ENCODE data around the gene CENPQ. TPM values are rescaled to one million over a fixed set of nuclear protein-coding genes. Genes with fewer than 3 reads are reported as not detected.
A peak's percentile ranks its signal among the peaks of the same experiment; 100 is the strongest.

CENPQ gene
- total RNA-seq: 6.3 TPM
- polyA plus RNA-seq (ENCODE audit: insufficient read depth in 1 of 8, insufficient read length in 8 of 8, low replicate concordance in 1 of 8): 10 to 100 TPM in 2 of 8 donors, 1 to 10 TPM in 6; 6.4 to 10.6 (median 8.2) TPM
- long read RNA-seq, donor 1: 0 reads
- long read RNA-seq, donor 2: 0 reads
- long read RNA-seq, donor 3, partial matches to known transcripts: 0 of 2 reads
- long read RNA-seq, donor 3, other reads (novel, unspliced or antisense): 0 of 2 reads
- long read RNA-seq, donor 4: 0 reads
- long read RNA-seq, donor 5, partial matches to known transcripts: 0 of 2 reads
- long read RNA-seq, donor 5, other reads (novel, unspliced or antisense): 0 of 2 reads
- long read RNA-seq, donor 6, partial matches to known transcripts: 0 of 2 reads
- long read RNA-seq, donor 6, other reads (novel, unspliced or antisense): 0 of 2 reads
- long read RNA-seq, donor 7, partial matches to known transcripts: 0 of 3 reads
- long read RNA-seq, donor 7, other reads (novel, unspliced or antisense): 0 of 3 reads
- long read RNA-seq, donor 8: 0 reads
- long read RNA-seq, donor 9: 0 reads
- long read RNA-seq, donor 10, partial matches to known transcripts: 0 of 1 reads
- long read RNA-seq, donor 10, other reads (novel, unspliced or antisense): 0 of 1 reads
- long read RNA-seq, donor 11: 0 reads

DNA sequence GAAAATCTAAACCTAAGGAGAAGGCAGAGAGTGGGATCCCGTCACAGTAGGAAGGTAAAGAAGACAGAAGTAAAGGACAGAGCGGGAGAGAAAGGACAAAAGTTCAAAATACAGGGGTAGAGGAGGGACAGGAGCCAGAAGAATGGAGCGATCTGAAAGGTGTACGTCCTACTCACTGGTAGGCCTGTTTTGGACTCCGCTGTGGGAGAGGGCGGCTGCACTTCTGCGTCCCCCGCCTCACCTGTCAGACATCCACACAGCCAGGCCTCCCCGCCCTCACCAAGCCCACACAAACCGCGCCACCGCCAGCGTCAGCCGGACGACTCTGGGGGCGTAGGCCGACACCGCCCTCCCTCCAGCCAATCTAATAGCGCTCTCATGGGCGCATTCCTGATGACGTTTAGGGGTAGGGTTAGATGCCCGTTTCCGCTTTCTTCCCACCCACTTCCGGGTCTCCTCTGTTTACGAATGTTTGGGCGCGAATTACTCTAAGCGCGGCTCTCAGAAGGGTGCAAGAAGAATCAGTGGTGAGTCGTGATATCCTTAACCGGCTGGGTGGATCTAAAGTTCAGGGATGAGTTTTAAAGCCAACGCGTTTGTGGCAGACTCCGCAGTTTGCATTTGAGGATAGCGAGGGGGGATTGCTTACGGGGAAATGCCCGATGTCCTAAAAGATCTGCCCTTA, at the start of gene CENPQ, which contains the start of gene MMUT:
Gene CENPQ (plus strand): TSS at position 444 of the 685 bp plus-strand sequence. CDS start 6,807 bp downstream, outside the sequence.
Gene MMUT (minus strand): TSS at position 327 of the 685 bp plus-strand sequence. CDS start 3,787 bp downstream, outside the sequence.
- Histone ChIP-seq H3K36me3 (ENCODE audit: control insufficient read depth, insufficient read depth, low read length) (peaks cover 4% of the 10 kb centered on the region), H3K4me3 (ENCODE audit: low read length) (peak within 1 kb of the TSS; percentile 75), H3K4me1 (ENCODE audit: control insufficient read depth, insufficient read depth, low read length) (peaks cover 6% of the 10 kb centered on the region), H3K9me3 (replicated peaks; ENCODE audit: control insufficient read depth, low read depth, low read length) (no peaks in the 10 kb centered on the region), H3K27ac (ENCODE audit: low read length) (peak within 1 kb of the TSS; percentile 79), H3K27me3 (ENCODE audit: control insufficient read depth, insufficient read depth, low read length) (no peaks in the 10 kb centered on the region)
- peak; percentile 99 for DNase-seq
- 2% methylated on average over 8 of the region's 37 CpGs for WGBS (ENCODE audit: insufficient coverage)

DNA sequence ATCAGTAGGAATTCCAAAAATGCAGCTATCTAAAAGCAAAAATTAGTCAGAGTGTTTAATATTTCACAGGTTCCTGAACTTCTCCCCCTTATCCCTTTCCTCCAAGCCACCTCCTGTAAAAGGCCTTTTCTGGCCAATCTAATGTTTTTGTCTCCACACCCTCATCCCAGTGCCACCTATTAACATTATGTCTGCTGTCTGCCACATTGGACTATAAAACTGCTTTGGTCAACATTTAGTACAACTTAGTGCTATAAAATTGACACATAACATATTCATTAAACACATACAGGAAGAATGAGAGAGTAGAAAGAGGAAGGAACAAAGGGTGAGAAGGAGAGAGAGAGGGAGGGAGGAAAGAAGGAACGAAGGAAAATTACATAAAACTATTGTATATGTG, 47.8 kb upstream of the CENPQ start:
- DNase-seq: no peak
- WGBS (ENCODE audit: insufficient coverage): no CpG with 5 or more reads among the region's 1 CpG
- Histone ChIP-seq H3K4me1 (ENCODE audit: control insufficient read depth, insufficient read depth, low read length) (no peaks in the 10 kb centered on the region), H3K27ac (ENCODE audit: low read length) (no peak overlapping the region), H3K4me3 (ENCODE audit: low read length) (no peak overlapping the region), H3K9me3 (replicated peaks; ENCODE audit: control insufficient read depth, low read depth, low read length) (no peaks in the 10 kb centered on the region), H3K27me3 (ENCODE audit: control insufficient read depth, insufficient read depth, low read length) (no peaks in the 10 kb centered on the region), H3K36me3 (ENCODE audit: control insufficient read depth, insufficient read depth, low read length) (no peaks in the 10 kb centered on the region)

- no peaks in the 10 kb centered on the region for H3K27me3 ChIP-seq (ENCODE audit: control insufficient read depth, insufficient read depth, low read length)
- H3K9me3 ChIP-seq (replicated peaks; ENCODE audit: control insufficient read depth, low read depth, low read length): no peaks in the 10 kb centered on the region
- no peak overlapping the region for H3K4me3 ChIP-seq (ENCODE audit: low read length)
- 83% methylated on average over 2 of the region's 4 CpGs for WGBS (ENCODE audit: insufficient coverage)
- H3K27ac ChIP-seq (ENCODE audit: low read length): no peak overlapping the region
- DNase-seq: no peak
- no peaks in the 10 kb centered on the region for H3K36me3 ChIP-seq (ENCODE audit: control insufficient read depth, insufficient read depth, low read length)
- no peaks in the 10 kb centered on the region for H3K4me1 ChIP-seq (ENCODE audit: control insufficient read depth, insufficient read depth, low read length)
Measured at GRCh38 chr6:49416195-49416594, 47.0 kb upstream of the CENPQ start.

- Histone ChIP-seq H3K27ac (ENCODE audit: low read length) (no peak overlapping the region), H3K4me3 (ENCODE audit: low read length) (no peak overlapping the region), H3K27me3 (ENCODE audit: control insufficient read depth, insufficient read depth, low read length) (no peaks in the 10 kb centered on the region), H3K4me1 (ENCODE audit: control insufficient read depth, insufficient read depth, low read length) (no peaks in the 10 kb centered on the region), H3K9me3 (replicated peaks; ENCODE audit: control insufficient read depth, low read depth, low read length) (no peaks in the 10 kb centered on the region), H3K36me3 (ENCODE audit: control insufficient read depth, insufficient read depth, low read length) (no peaks in the 10 kb centered on the region)
- peak; percentile 15 for DNase-seq
- WGBS (ENCODE audit: insufficient coverage): no CpG with 5 or more reads among the region's 1 CpG
Measured at GRCh38 chr6:49423817-49424216, 39.4 kb upstream of the CENPQ start.

DNA sequence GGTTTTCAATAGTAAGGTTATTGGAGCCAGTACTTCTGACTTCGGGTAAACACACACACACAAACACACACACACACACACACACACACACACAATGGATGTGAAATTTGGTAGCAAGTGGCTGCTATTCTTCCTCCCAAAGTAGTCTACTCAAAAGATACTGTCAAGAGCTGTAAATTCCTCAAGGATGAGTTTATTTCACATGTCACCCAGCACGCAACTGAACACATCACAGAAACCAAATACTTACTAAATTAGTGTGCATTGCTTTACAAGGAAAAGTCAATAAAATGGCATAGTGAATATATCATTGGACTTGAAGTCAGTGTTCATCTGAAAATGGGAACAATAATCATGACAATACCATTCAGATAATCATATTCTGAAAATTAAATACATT, 33.0 kb upstream of the CENPQ start:
- Histone ChIP-seq H3K4me1 (ENCODE audit: control insufficient read depth, insufficient read depth, low read length) (no peaks in the 10 kb centered on the region), H3K4me3 (ENCODE audit: low read length) (no peak overlapping the region), H3K27me3 (ENCODE audit: control insufficient read depth, insufficient read depth, low read length) (no peaks in the 10 kb centered on the region), H3K36me3 (ENCODE audit: control insufficient read depth, insufficient read depth, low read length) (peaks cover 9% of the 10 kb centered on the region), H3K9me3 (replicated peaks; ENCODE audit: control insufficient read depth, low read depth, low read length) (no peaks in the 10 kb centered on the region), H3K27ac (ENCODE audit: low read length) (no peak overlapping the region)
- no peak for DNase-seq
- no CpG with 5 or more reads among the region's 2 CpGs for WGBS (ENCODE audit: insufficient coverage)

GRCh38 chr6:49430866-49431265, 32.3 kb upstream of the CENPQ start:
- WGBS (ENCODE audit: insufficient coverage): no CpG with 5 or more reads among the region's 1 CpG
- H3K9me3 ChIP-seq (replicated peaks; ENCODE audit: control insufficient read depth, low read depth, low read length): no peaks in the 10 kb centered on the region
- DNase-seq: peak; percentile 4
- no peak overlapping the region for H3K27ac ChIP-seq (ENCODE audit: low read length)
- H3K27me3 ChIP-seq (ENCODE audit: control insufficient read depth, insufficient read depth, low read length): no peaks in the 10 kb centered on the region
- peaks cover 11% of the 10 kb centered on the region for H3K36me3 ChIP-seq (ENCODE audit: control insufficient read depth, insufficient read depth, low read length)
- no peak overlapping the region for H3K4me3 ChIP-seq (ENCODE audit: low read length)
- H3K4me1 ChIP-seq (ENCODE audit: control insufficient read depth, insufficient read depth, low read length): no peaks in the 10 kb centered on the region

- Histone ChIP-seq H3K27ac (ENCODE audit: low read length) (no peak overlapping the region), H3K4me1 (ENCODE audit: control insufficient read depth, insufficient read depth, low read length) (no peaks in the 10 kb centered on the region), H3K4me3 (ENCODE audit: low read length) (no peak overlapping the region), H3K27me3 (ENCODE audit: control insufficient read depth, insufficient read depth, low read length) (no peaks in the 10 kb centered on the region), H3K9me3 (replicated peaks; ENCODE audit: control insufficient read depth, low read depth, low read length) (no peaks in the 10 kb centered on the region), H3K36me3 (ENCODE audit: control insufficient read depth, insufficient read depth, low read length) (peaks cover 18% of the 10 kb centered on the region)
- DNase-seq: no peak
- WGBS (ENCODE audit: insufficient coverage): 89% methylated on average over 1 of the region's 2 CpGs
Measured at GRCh38 chr6:49453221-49453620, 9.9 kb upstream of the CENPQ start.

DNA sequence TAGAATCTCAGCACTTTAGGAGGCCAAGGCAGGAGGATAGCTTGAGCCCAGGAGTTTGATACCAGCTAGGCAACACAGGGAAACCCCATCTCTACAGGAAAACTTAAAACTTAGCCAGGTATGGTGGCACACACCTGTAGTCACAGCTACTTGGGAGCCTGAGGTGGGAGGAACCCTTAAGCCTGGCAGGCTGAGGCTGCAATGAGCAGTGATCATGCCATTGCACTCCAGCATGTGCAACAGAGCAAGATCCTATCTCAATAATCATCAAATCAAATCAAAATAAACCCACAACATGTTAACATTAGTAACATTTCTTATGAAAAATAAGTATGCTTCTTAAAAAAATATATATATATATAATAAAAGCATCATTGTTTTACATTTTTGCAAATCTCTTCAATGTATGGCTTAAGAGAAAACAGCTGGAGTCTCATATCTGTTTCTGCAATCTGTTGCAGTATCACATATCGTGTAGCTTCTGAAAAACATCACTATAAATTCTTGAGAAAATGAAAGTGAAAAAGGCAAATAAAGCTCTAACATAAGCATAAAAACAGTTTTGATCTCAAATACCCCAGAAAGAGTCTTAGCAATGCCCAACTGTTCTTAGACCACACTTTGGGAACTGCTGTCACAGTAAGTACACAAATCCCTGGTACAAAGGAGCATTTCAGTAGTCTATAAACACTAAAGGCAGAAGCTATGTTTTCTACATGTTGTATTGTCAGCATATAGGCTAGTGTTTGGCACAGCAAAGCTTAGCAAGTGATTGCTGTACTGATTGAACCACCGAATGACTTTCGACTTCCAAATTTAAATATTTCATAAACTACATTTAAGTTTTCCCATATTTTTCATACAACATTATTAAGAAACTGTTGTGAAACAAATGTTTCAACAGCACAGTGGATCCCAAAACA, 8.1 kb upstream of the CENPQ start:
- no peaks in the 10 kb centered on the region for H3K4me1 ChIP-seq (ENCODE audit: control insufficient read depth, insufficient read depth, low read length)
- no peak for DNase-seq
- no peaks in the 10 kb centered on the region for H3K27me3 ChIP-seq (ENCODE audit: control insufficient read depth, insufficient read depth, low read length)
- no peaks in the 10 kb centered on the region for H3K9me3 ChIP-seq (replicated peaks; ENCODE audit: control insufficient read depth, low read depth, low read length)
- H3K4me3 ChIP-seq (ENCODE audit: low read length): no peak overlapping the region
- no CpG with 5 or more reads among the region's 3 CpGs for whole genome bisulfite sequencing (ENCODE audit: insufficient coverage)
- H3K27ac ChIP-seq (ENCODE audit: low read length): no peak overlapping the region
- peaks cover 22% of the 10 kb centered on the region for H3K36me3 ChIP-seq (ENCODE audit: control insufficient read depth, insufficient read depth, low read length)

GRCh38 chr6:49457771-49458170, 5.4 kb upstream of the CENPQ start:
- DNase-seq: no peak
- Histone ChIP-seq H3K9me3 (replicated peaks; ENCODE audit: control insufficient read depth, low read depth, low read length) (no peaks in the 10 kb centered on the region), H3K27me3 (ENCODE audit: control insufficient read depth, insufficient read depth, low read length) (no peaks in the 10 kb centered on the region), H3K4me3 (ENCODE audit: low read length) (no peak overlapping the region), H3K27ac (ENCODE audit: low read length) (no peak overlapping the region), H3K36me3 (ENCODE audit: control insufficient read depth, insufficient read depth, low read length) (peaks cover 19% of the 10 kb centered on the region), H3K4me1 (ENCODE audit: control insufficient read depth, insufficient read depth, low read length) (peaks cover 2% of the 10 kb centered on the region)
- no CpG with 5 or more reads among the region's 4 CpGs for WGBS (ENCODE audit: insufficient coverage)
